Left hindlimb (tissue), 1 donor: ENCODE data around the gene TMA7.

ENCODE experiments used
- DNase-seq: peaks from one replicate; pipeline ENCODE4 v3.0.0-alpha.2; 2018

The TMA7 gene

GRCh38 chr3:48439820-48440589, at the start of gene TMA7, which contains the start of gene CCDC51:
TMA7 (plus strand) TSS chr3:48440257; CDS start chr3:48440297, 40 bp downstream.
CCDC51 (minus strand) TSS chr3:48440119; CDS start chr3:48435128, 4,991 bp downstream.
- peak; percentile 97 for DNase-seq

- no peak for DNase-seq
Observed at GRCh38 chr3:48394391-48394790, 45.7 kb upstream of the TMA7 start.

- DNase-seq = no peak
Observed at GRCh38 chr3:48395714-48396113, 44.3 kb upstream of the TMA7 start.

GRCh38 chr3:48397767-48398681, 42.0 kb upstream of the TMA7 start:
- no peak for DNase-seq

GRCh38 chr3:48398701-48399386, 41.2 kb upstream of the TMA7 start:
- DNase-seq = no peak

- DNase-seq = no peak
Observed at GRCh38 chr3:48399387-48400172, 40.5 kb upstream of the TMA7 start.

GRCh38 chr3:48400824-48401433, 39.1 kb upstream of the TMA7 start:
- DNase-seq = no peak

- peak; percentile 18 for DNase-seq
Observed at GRCh38 chr3:48401434-48401901, 38.6 kb upstream of the TMA7 start.

GRCh38 chr3:48402281-48402732, 37.8 kb upstream of the TMA7 start:
- peak; percentile 50 for DNase-seq

- DNase-seq = no peak
Observed at GRCh38 chr3:48402907-48403306, 37.1 kb upstream of the TMA7 start.

GRCh38 chr3:48403533-48404439, 36.3 kb upstream of the TMA7 start:
- peak; percentile 24 for DNase-seq

- DNase-seq = peak; percentile 17
Observed at GRCh38 chr3:48404440-48405342, 35.4 kb upstream of the TMA7 start.

GRCh38 chr3:48405343-48405881, 34.6 kb upstream of the TMA7 start:
- DNase-seq = no peak

- no peak for DNase-seq
Observed at GRCh38 chr3:48405971-48406370, 34.1 kb upstream of the TMA7 start.

- peak; percentile 14 for DNase-seq
Observed at GRCh38 chr3:48406443-48407431, 33.3 kb upstream of the TMA7 start.

GRCh38 chr3:48407542-48408099, 32.4 kb upstream of the TMA7 start:
- peak; percentile 20 for DNase-seq

GRCh38 chr3:48408823-48409281, 31.2 kb upstream of the TMA7 start:
- DNase-seq = no peak
